GM19238 (cell line): ENCODE measurements around the gene CLSTN3.
"Not testable (repeated sequence)": the region's sequence is repeated elsewhere in the genome, so short reads cannot be mapped to it uniquely, and the experiment has no call there.

ENCODE experiments used
- DNase-seq: peaks from one replicate; pipeline ENCODE4 v3.0.0; 2011; ENCODE audit warnings: low spot score; ENCODE audit not compliant: insufficient read length

Gene CLSTN3

GRCh38 chr12:7103837-7104584, 26.2 kb upstream of the CLSTN3 start:
- DNase-seq, result no peak

- DNase-seq, result no peak
Measured at GRCh38 chr12:7106082-7106481, 24.1 kb upstream of the CLSTN3 start.

GRCh38 chr12:7107181-7107580, 23.0 kb upstream of the CLSTN3 start:
- not testable (repeated sequence) for DNase-seq

GRCh38 chr12:7107636-7108002, 22.6 kb upstream of the CLSTN3 start:
- DNase-seq, result no peak

GRCh38 chr12:7108003-7108795, 22.0 kb upstream of the CLSTN3 start:
- peak; percentile 88 for DNase-seq

- no peak for DNase-seq
Measured at GRCh38 chr12:7108796-7109571, 21.2 kb upstream of the CLSTN3 start, which contains the start of gene C1RL. C1RL (minus strand) TSS chr12:7109214; CDS start chr12:7109180, 34 bp downstream.

- no peak for DNase-seq
Measured at GRCh38 chr12:7109572-7109920, 20.6 kb upstream of the CLSTN3 start.

GRCh38 chr12:7110661-7111060, 19.5 kb upstream of the CLSTN3 start:
- no peak for DNase-seq

- DNase-seq, result no peak
Measured at GRCh38 chr12:7112041-7112440, 18.1 kb upstream of the CLSTN3 start.

- no peak for DNase-seq
Measured at GRCh38 chr12:7113389-7113871, 16.7 kb upstream of the CLSTN3 start.

GRCh38 chr12:7114008-7114407, 16.2 kb upstream of the CLSTN3 start:
- no peak for DNase-seq

- no peak for DNase-seq
Measured at GRCh38 chr12:7114851-7115250, 15.3 kb upstream of the CLSTN3 start.

- DNase-seq, result no peak
Measured at GRCh38 chr12:7116196-7116595, 14.0 kb upstream of the CLSTN3 start.

- no peak for DNase-seq
Measured at GRCh38 chr12:7116916-7117315, 13.3 kb upstream of the CLSTN3 start.

- no peak for DNase-seq
Measured at GRCh38 chr12:7117670-7118069, 12.5 kb upstream of the CLSTN3 start.

GRCh38 chr12:7118881-7119280, 11.3 kb upstream of the CLSTN3 start:
- no peak for DNase-seq

GRCh38 chr12:7120166-7120565, 10.0 kb upstream of the CLSTN3 start:
- no peak for DNase-seq

- no peak for DNase-seq
Measured at GRCh38 chr12:7121324-7121723, 8.8 kb upstream of the CLSTN3 start.

GRCh38 chr12:7122811-7123769, 7.1 kb upstream of the CLSTN3 start:
- no peak for DNase-seq

- no peak for DNase-seq
Measured at GRCh38 chr12:7123806-7124522, 6.2 kb upstream of the CLSTN3 start.
